22Rv1 (cell line): ENCODE measurements around the gene CCDC80.

Experiments
- ZFX ChIP-seq: fragments of 450-650 bp; IDR thresholded peaks from 2 replicates; pipeline ENCODE4 v1.6.1; 2017; ENCODE audit warnings: antibody characterized with exemption, borderline replicate concordance
- TF ChIP-seq, protein P1 (sequence below): fragments of 450-650 bp; IDR thresholded peaks from 2 replicates; pipeline ENCODE4 v1.5.1; 2017; ENCODE audit warnings: mild to moderate bottlenecking

DNA sequence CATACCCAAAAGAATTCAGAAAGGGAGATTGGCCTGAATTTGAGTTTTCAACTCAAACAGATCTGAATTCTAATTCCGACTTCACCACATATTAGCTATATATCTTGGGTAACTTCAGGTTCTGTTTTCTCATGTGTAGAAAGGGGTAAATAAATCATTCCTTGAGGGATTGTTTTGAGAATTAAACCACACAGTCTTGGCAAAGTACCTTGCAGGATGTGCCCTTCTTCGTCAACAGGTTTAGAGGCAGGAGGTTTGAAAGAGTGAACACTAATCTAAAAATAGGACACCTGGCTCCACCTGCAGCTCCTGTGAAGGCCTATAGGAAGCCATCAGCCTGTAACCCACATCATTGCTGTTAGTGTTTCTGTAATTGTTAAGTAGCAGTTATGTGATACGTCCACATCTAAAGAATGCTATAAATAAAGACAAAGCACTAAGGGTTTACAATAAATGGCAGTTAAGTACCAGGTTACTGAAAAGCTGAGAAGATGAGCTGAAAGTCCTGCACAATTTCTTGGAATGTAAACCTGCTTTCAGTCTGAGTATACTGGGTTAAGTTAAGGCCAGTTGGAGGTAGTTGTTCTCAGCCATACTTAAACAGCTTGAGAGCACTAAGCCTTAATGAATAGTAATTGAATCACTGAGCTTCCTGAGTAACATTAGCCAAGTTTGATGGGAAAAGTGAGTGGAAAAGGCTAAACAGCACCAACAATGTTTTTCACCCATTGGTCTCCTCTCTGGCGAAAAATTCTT lies 6.0 kb downstream of the CCDC80 start:
- TF ChIP-seq, protein P1, sequence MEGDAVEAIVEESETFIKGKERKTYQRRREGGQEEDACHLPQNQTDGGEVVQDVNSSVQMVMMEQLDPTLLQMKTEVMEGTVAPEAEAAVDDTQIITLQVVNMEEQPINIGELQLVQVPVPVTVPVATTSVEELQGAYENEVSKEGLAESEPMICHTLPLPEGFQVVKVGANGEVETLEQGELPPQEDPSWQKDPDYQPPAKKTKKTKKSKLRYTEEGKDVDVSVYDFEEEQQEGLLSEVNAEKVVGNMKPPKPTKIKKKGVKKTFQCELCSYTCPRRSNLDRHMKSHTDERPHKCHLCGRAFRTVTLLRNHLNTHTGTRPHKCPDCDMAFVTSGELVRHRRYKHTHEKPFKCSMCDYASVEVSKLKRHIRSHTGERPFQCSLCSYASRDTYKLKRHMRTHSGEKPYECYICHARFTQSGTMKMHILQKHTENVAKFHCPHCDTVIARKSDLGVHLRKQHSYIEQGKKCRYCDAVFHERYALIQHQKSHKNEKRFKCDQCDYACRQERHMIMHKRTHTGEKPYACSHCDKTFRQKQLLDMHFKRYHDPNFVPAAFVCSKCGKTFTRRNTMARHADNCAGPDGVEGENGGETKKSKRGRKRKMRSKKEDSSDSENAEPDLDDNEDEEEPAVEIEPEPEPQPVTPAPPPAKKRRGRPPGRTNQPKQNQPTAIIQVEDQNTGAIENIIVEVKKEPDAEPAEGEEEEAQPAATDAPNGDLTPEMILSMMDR = no peak
- no peak for TF ChIP-seq ZFX
